Retinal pigment epithelial cell (primary cell): Measurements from ENCODE around the gene FCN3.

ENCODE experiments used
- DNase-seq: peaks from one replicate; pipeline ENCODE4 v3.0.0-alpha.2; 2010; ENCODE audit warnings: low read depth
- H3K4me3 ChIP-seq: 2 replicates; pipeline ENCODE4 v1.5.1; 2011; ENCODE audit warnings: mild to moderate bottlenecking, low read length, control low read depth, moderate library complexity
- TF ChIP-seq, protein P1 (sequence below): conservative IDR thresholded peaks from 2 replicates; pipeline ENCODE4 v1.5.1; 2011; ENCODE audit warnings: low read depth, low read length, control low read depth, inconsistent platforms

The FCN3 gene

DNA sequence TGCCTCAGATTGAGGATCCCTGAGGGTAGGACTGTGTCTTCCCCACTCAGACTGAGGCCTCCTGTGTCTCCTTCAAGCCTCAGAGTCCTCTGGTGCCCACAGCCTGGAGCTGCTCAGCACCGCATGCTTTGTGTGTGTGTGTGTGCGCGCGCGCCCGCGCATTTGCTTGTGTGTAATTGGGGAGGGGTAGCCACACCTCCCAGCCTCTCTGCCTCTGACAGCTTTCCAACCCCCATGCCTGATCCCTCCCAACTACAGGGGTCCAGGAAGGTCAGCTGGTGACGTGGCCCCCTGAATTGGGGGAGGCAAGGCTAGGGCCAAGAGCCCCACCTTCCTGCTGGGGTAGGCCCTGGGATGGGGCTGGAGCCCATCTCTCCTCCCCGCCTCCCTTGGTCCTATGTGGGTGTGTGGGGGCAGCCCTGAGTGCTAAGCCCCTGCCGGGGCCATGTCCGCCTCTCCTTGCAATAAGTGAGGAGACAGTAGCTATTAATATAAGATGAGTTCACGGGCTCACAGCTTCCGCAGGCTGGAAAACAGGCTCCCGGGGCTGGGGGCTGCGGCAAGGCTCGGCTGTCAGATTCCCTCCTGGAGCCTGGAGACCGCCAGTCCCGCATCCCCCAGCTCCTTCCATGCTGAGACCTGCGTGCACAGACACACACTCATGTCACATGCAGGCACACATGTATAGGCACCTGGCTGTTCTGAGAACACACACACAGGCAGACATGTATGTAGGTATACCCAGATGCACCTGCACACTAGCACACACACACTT lies 24.8 kb upstream of the FCN3 start:
- H3K4me3 ChIP-seq: no peak overlapping the region
- no peak for DNase-seq
- TF ChIP-seq, protein P1, sequence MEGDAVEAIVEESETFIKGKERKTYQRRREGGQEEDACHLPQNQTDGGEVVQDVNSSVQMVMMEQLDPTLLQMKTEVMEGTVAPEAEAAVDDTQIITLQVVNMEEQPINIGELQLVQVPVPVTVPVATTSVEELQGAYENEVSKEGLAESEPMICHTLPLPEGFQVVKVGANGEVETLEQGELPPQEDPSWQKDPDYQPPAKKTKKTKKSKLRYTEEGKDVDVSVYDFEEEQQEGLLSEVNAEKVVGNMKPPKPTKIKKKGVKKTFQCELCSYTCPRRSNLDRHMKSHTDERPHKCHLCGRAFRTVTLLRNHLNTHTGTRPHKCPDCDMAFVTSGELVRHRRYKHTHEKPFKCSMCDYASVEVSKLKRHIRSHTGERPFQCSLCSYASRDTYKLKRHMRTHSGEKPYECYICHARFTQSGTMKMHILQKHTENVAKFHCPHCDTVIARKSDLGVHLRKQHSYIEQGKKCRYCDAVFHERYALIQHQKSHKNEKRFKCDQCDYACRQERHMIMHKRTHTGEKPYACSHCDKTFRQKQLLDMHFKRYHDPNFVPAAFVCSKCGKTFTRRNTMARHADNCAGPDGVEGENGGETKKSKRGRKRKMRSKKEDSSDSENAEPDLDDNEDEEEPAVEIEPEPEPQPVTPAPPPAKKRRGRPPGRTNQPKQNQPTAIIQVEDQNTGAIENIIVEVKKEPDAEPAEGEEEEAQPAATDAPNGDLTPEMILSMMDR: no peak

DNA sequence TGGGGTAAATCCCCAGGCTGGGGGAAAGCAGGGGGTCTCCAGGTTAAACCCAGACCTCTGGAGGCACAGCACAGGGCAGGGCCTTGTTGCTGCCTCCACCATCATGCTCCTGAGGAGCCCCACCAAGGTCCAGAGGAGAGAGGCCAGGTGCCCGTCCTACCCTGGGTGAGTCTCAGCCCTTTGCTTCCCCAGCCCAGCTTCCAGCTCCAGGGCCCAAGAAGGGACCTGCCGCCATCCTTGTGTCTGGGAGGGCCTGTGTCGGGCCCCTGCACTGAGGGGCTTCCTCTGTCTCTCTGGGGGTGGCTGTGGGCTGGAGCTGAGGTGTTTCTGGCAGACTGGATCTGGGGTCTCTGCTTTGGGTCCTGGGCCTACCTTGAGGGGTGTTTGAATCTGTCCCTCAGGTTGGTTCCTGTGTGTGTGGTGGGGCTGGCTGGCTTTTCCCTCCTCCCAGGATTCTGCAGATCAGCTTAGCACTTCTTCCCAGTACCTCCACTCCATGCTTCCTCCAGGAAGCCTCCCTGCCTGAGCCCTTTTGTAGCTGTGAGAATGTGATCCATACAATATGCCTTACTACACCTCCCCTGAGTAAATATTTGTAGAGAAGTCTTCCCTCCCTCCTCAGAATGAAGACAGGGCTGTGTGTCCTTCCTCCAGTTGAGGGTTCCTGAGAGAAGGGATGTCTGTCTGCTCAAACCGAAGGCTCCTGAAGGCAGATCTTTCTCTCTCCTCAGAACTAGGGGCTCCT lies 24.0 kb upstream of the FCN3 start:
- DNase-seq: no peak
- no peak overlapping the region for H3K4me3 ChIP-seq
- TF ChIP-seq, protein P1: no peak

DNA sequence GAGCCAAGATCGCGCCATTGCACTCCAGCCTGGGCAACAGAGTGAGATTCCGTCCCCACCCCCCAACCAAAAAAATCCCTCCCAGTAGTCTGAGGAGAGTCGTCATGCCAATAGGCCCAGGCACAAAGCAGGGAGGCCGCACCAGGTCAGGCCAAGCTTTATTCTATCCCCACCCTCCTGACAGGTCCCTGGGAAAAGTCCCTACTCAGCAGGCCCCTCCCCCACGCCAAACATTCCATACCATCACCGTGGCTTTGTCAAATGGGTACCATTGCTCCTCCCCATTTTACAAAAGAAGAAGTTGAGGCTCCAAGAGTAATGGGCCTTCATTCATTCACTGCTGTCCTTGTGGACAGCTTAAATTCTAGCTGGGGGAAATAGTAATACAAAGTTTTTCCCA lies 23.1 kb upstream of the FCN3 start:
- H3K4me3 ChIP-seq: no peak overlapping the region
- no peak for DNase-seq
- TF ChIP-seq, protein P1: no peak

DNA sequence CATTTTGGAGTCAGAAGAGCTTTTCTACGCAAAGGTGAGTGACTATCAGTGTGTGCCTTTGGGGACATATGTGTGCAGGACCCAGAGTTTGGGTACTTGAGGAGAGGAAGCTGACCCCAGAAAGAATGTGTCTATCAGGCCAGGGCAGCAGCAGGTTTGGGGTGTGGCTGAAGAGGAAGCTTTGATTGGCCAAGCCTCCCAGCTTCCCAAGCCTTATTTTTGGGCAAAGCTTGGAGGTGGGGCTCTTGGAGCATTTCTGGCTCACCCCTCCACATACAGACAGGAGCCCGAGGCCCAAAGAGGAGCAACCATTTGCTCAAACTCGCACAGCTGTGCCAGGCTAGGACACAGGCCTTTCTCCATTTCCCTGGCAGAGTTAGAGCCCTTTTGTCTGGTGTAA lies 22.5 kb upstream of the FCN3 start:
- H3K4me3 ChIP-seq: no peak overlapping the region
- no peak for DNase-seq
- TF ChIP-seq, protein P1: no peak

DNA sequence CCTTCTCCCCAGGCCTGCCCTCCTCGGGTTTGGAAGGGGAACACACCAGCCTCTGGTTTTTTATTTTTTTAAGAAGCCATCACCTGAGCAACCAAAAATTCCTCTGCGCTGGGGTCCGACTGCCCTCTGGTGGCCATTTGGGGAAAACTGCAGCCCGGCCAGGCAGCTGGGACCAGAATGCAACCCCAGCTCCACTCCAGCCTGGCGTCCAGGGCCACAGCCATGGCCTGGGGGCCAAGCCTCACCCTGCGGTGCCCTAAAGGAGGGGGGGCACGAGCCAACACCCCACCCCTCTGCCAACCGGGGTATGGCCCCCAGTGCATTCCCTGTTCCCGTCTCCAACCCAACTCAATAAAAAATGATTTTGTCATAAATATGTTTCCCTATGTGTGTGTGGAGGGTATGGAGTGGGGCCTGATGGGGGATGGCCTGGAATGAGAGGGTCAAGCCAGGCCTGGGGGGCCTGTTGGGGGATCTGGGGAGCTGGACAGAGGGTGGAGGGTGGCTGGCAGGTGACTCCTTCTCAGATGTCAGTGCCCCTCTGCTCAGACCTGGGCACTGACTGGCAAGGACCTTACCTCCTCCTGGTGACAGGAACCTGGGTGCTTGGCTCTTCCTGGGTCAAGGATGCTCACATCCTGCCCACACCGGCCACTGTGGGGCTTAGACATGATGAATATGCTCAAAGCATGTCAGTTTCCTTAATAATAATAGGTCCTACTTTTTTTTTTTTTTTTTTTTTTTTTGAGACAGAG lies 21.0 kb upstream of the FCN3 start:
- no peak for DNase-seq
- no peak overlapping the region for H3K4me3 ChIP-seq
- TF ChIP-seq, protein P1: peak; percentile 93

DNA sequence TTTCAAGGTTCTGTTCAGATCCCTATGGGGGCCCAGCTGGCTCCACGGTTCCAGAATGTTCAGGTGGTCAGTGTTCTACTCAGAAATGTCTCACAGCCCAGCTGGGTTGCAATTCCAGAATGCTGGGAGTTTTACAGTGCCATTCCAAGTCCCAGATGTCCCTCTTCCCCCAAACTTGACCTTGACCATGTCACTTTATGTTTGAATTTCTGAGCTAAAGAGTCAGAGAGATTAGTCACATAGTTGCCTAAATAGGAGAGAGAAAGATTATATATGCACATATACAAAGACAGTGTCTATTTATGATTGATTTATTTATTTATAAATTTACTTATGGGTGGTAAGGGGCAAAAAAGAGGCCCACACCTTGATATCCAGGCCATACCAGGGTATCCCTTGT lies 20.3 kb upstream of the FCN3 start:
- no peak overlapping the region for H3K4me3 ChIP-seq
- TF ChIP-seq, protein P1: no peak
- DNase-seq: no peak
